Smooth muscle cell (in vitro differentiated cells): ENCODE measurements around the gene FBXO45. TPM values are rescaled to one million over a fixed set of nuclear protein-coding genes. Genes with fewer than 3 reads are reported as not detected.

ENCODE experiments used
- DNase-seq: peaks from one replicate; lab custom pipeline; 2025; ENCODE audit not compliant: unreplicated experiment; lab: John Stamatoyannopoulos, UW
- H2AFZ ChIP-seq: fragments of 200-600 bp; sonication (generic); 2 replicates; pipeline ENCODE4 v1.6.0; 2016; ENCODE audit warnings: antibody characterized with exemption, low read depth, mild to moderate bottlenecking
- H3F3A ChIP-seq: fragments of 200-600 bp; sonication (generic); 2 replicates; pipeline ENCODE4 v1.6.0; 2017; ENCODE audit warnings: antibody characterized with exemption, low read depth
- H3K27ac ChIP-seq: fragments of 200-600 bp; sonication (generic); 2 replicates; pipeline ENCODE4 v1.5.1; 2016; ENCODE audit warnings: low read depth, mild to moderate bottlenecking
- H3K27me3 ChIP-seq: fragments of 200-600 bp; sonication (generic); 2 replicates; pipeline ENCODE4 v1.6.1; 2016; ENCODE audit warnings: low read depth, mild to moderate bottlenecking
- H3K36me3 ChIP-seq: fragments of 200-600 bp; sonication (generic); 2 replicates; pipeline ENCODE4 v1.5.1; 2016; ENCODE audit warnings: low read depth
- H3K4me1 ChIP-seq: fragments of 200-600 bp; sonication (generic); 2 replicates; pipeline ENCODE4 v1.5.1; 2016; ENCODE audit warnings: low read depth
- H3K4me2 ChIP-seq: fragments of 200-600 bp; sonication (generic); 2 replicates; pipeline ENCODE4 v1.6.0; 2016; ENCODE audit warnings: mild to moderate bottlenecking
- H3K4me3 ChIP-seq: fragments of 200-600 bp; sonication (generic); 2 replicates; pipeline ENCODE4 v1.5.1; 2016; ENCODE audit warnings: mild to moderate bottlenecking
- H3K79me2 ChIP-seq: fragments of 200-600 bp; sonication (generic); 2 replicates; pipeline ENCODE4 v1.6.0; 2016; ENCODE audit warnings: low read depth, mild to moderate bottlenecking
- H3K9ac ChIP-seq: fragments of 200-600 bp; sonication (generic); 2 replicates; pipeline ENCODE4 v1.6.0; 2016; ENCODE audit warnings: low read depth
- H3K9me3 ChIP-seq: fragments of 200-600 bp; sonication (generic); replicated peaks from 2 replicates; pipeline ENCODE4 v1.5.1; 2016; ENCODE audit warnings: low read depth
- H4K20me1 ChIP-seq: fragments of 200-600 bp; sonication (generic); 2 replicates; pipeline ENCODE4 v1.6.0; 2016; ENCODE audit warnings: low read depth
- WGBS: methylation state at CpG from one replicate; pipeline ENCODE4 v1.1.7; 2016; ENCODE audit warnings: low lambda C conversion rate; 5-methylcytosine and 5-hydroxymethylcytosine counted together
- polyA plus RNA-seq: library from polyadenylated mRNA; unstranded; fragments of >200 nt; fragmentation: Nextera tagmentation; extraction: Ambion mirVana; gene quantifications from 2 replicates; pipeline ENCODE4 v1.2.1, GENCODE V29; 2016
- total RNA-seq: library from RNA; depleted of rRNA; stranded (reverse); fragments of >200 nt; gene quantifications from 2 replicates; pipeline ENCODE4 v1.2.3, GENCODE V29; 2014
- TF ChIP-seq, protein P1 (sequence below): fragments of 200-600 bp; sonication (generic); IDR thresholded peaks from 2 replicates; pipeline ENCODE4 v1.5.1; 2017; ENCODE audit warnings: borderline replicate concordance, mild to moderate bottlenecking, antibody characterized with exemption; ENCODE audit not compliant: insufficient read depth, poor library complexity, severe bottlenecking

Gene FBXO45
- total and polyA plus RNA-seq, 2 experiments from 2014 or later: 5.8 to 13.1 TPM

- H3K79me2 ChIP-seq: no peaks in the 10 kb centered on the region
- no peak overlapping the region for H3K4me3 ChIP-seq
- TF ChIP-seq, protein P1, sequence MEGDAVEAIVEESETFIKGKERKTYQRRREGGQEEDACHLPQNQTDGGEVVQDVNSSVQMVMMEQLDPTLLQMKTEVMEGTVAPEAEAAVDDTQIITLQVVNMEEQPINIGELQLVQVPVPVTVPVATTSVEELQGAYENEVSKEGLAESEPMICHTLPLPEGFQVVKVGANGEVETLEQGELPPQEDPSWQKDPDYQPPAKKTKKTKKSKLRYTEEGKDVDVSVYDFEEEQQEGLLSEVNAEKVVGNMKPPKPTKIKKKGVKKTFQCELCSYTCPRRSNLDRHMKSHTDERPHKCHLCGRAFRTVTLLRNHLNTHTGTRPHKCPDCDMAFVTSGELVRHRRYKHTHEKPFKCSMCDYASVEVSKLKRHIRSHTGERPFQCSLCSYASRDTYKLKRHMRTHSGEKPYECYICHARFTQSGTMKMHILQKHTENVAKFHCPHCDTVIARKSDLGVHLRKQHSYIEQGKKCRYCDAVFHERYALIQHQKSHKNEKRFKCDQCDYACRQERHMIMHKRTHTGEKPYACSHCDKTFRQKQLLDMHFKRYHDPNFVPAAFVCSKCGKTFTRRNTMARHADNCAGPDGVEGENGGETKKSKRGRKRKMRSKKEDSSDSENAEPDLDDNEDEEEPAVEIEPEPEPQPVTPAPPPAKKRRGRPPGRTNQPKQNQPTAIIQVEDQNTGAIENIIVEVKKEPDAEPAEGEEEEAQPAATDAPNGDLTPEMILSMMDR: no peak
- peaks cover 8% of the 10 kb centered on the region for H3F3A ChIP-seq
- no peaks in the 10 kb centered on the region for H3K4me1 ChIP-seq
- H3K27ac ChIP-seq: no peak overlapping the region
- DNase-seq: no peak
- WGBS: 77% methylated on average over 4 of the region's 4 CpGs
- no peak overlapping the region for H3K9ac ChIP-seq
- H4K20me1 ChIP-seq: no peaks in the 10 kb centered on the region
- H3K36me3 ChIP-seq: no peaks in the 10 kb centered on the region
- H3K9me3 ChIP-seq: peaks cover 5% of the 10 kb centered on the region
- no peak overlapping the region for H3K4me2 ChIP-seq
- H3K27me3 ChIP-seq: no peaks in the 10 kb centered on the region
- no peak overlapping the region for H2AFZ ChIP-seq
Measured at GRCh38 chr3:196531418-196531817, 37.0 kb upstream of the FBXO45 start.

GRCh38 chr3:196533260-196533681 lies 35.2 kb upstream of the FBXO45 start:
- TF ChIP-seq, protein P1: no peak
- no peaks in the 10 kb centered on the region for H3K36me3 ChIP-seq
- H3K9me3 ChIP-seq: peaks cover 5% of the 10 kb centered on the region
- no peak for DNase-seq
- H3F3A ChIP-seq: peaks cover 3% of the 10 kb centered on the region
- no peak overlapping the region for H3K9ac ChIP-seq
- H3K4me1 ChIP-seq: no peaks in the 10 kb centered on the region
- no peaks in the 10 kb centered on the region for H3K79me2 ChIP-seq
- peak overlapping the region; percentile 3 for H2AFZ ChIP-seq
- peak overlapping the region; percentile 31 for H3K4me2 ChIP-seq
- H3K27ac ChIP-seq: peak overlapping the region; percentile 17
- 28% methylated on average over 14 of the region's 14 CpGs for WGBS
- H4K20me1 ChIP-seq: no peaks in the 10 kb centered on the region
- H3K27me3 ChIP-seq: no peaks in the 10 kb centered on the region
- H3K4me3 ChIP-seq: no peak overlapping the region

DNA sequence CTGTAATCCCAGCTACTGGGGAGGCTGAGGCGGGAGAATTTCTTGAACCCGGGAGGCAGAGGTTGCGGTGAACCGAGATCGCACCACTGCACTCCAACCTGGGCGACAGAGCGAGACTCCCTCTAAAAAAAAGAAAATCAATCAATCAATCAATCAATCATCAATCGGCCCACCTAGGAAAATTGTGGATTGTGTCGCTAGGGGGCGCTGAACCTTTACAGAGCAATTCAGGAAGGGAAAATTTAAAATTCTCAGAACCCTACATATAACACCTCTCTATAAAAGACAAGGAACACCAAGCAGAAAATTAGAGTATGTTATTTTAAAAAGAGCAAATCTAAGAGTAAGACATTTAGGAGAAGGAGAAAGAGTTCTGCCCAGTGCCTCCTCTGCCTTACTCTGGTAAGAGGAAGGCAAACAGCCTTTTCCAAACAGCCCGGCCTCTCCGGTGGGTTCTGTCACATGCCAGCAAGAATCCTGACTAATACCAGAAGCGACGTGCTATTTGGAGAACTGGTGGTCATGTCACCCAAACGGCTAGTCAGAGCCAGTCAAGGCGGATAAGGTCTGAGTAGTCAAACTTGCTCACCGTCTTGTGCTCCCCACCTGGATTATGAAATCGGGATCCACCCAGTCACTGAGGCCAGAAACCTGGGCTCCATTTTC lies 31.0 kb upstream of the FBXO45 start:
- Histone ChIP-seq H3K9ac (no peak overlapping the region), H3K79me2 (no peaks in the 10 kb centered on the region), H3K4me3 (no peak overlapping the region), H3K9me3 (no peaks in the 10 kb centered on the region), H4K20me1 (no peaks in the 10 kb centered on the region), H3K36me3 (no peaks in the 10 kb centered on the region), H3K27me3 (no peaks in the 10 kb centered on the region), H3K27ac (no peak overlapping the region), H2AFZ (no peak overlapping the region), H3F3A (no peaks in the 10 kb centered on the region), H3K4me1 (no peaks in the 10 kb centered on the region), H3K4me2 (no peak overlapping the region)
- TF ChIP-seq, protein P1: peak; percentile 65
- no peak for DNase-seq
- 47% methylated on average over 17 of the region's 18 CpGs for WGBS
